ENCODE measurements around the gene IL17RC. TPM values are rescaled to one million over a fixed set of nuclear protein-coding genes. Genes with fewer than 3 reads are reported as not detected.

Gene IL17RC
- total RNA-seq, 1 experiment from 2014 or later, result 14.8 TPM

DNA sequence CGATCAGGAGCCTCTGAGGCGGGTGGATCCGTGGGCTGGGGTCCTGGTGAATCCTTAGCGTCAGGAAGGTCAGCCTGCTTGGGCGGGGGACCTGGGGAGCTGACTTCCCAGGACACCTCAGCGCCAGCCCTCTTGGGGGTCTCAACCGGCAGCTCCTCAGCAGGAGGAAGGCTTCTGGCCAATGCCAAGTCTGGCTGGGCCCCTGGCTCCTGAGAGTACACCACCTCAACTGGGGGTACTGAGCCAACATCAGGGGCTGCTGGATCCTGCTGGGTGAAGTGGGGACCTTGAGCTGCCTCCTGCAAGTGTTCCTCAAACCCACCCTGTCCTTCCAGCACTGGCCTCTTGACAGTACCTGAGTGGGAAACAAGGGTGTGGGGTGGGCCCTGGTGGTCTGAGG lies 32.2 kb downstream of the IL17RC start:
- H3K36me3 ChIP-seq, result peaks cover 4% of the 10 kb centered on the region; the same call in 1 of the 2 replicates
- no peak for DNase-seq
- H3K27me3 ChIP-seq, result no peaks in the 10 kb centered on the region
- no peak overlapping the region for H3K4me3 ChIP-seq
- H3K9me3 ChIP-seq, result no peaks in the 10 kb centered on the region

- DNase-seq, result no peak
- H3K36me3 ChIP-seq, result peaks cover 4% of the 10 kb centered on the region
- no peaks in the 10 kb centered on the region for H3K9me3 ChIP-seq
- H3K4me3 ChIP-seq, result no peak overlapping the region
- no peaks in the 10 kb centered on the region for H3K27me3 ChIP-seq
These were observed 32.7 kb downstream of the IL17RC start for GRCh38 chr3:9949626-9950025.

- Histone ChIP-seq H3K9me3 (no peaks in the 10 kb centered on the region), H3K4me3 (no peak overlapping the region), H3K27me3 (no peaks in the 10 kb centered on the region), H3K36me3 (peaks cover 4% of the 10 kb centered on the region)
- no peak for DNase-seq
These were observed 34.2 kb downstream of the IL17RC start for GRCh38 chr3:9951126-9951525.

DNA sequence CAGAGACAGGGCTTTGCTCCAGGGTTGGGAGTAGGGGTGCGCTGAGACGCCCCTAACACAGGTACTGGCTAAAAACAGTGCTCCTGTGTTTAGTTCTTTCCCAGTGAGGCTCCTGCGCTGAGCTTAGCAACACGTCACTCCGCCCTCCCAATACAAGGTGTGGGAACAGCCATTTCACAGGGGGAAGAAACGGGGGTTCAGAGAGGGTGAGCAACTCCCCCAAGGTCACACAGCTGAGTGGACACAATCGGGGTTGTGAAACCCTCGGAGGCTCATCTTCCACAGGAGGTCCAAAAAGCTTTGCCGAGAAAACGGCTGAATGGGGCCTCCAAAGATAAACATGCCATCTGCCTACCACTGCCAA lies 34.7 kb downstream of the IL17RC start:
- H3K27me3 ChIP-seq, result no peaks in the 10 kb centered on the region
- no peaks in the 10 kb centered on the region for H3K9me3 ChIP-seq
- H3K36me3 ChIP-seq, result peaks cover 4% of the 10 kb centered on the region
- H3K4me3 ChIP-seq, result no peak overlapping the region
- DNase-seq, result no peak

DNA sequence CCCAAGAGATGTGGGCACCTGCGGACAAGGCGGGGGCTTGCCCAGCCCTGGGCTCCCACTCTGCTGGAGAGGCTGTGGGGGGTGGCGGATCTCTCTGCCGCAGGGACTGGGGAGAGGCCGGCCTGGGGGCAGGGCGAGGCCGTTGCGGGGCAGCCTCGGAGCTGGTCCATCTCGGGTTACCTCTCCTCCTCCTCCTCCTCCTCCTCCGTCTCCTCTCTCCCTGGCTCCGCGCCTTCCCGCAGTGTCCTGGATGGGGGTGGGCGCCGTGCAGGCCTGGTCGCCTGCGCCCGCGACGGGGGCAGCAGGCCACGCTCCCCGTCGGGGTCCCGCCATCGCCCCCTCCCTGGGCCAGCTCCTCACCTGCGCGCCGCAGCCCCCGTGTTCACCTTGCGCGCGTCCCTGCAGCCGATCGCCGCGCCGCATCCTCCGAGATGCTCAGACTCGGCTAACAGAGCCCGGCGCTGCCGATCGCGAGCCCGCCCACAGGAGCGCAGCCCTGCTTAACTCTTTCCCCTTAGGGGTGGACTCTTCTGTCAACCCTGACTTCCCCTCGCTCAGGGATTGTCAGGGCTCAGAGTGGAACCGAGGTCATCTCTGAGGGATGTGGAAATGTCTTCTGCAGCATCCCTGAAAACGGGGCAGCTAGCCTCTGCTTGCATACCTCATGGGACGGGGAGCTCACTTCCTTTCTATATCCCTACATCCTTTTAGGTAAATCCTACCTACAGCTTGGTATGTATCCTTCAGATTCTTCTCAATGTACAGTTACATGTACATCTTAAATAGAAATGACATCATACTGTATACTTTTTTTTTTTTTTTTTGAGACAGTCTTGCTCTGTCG lies 35.3 kb downstream of the IL17RC start, which contains the start of gene PRRT3:
PRRT3 (minus strand) TSS at position 447 of the 844 bp plus-strand sequence. CDS start 2,293 bp downstream, outside the sequence.
- no peak for DNase-seq
- Histone ChIP-seq H3K36me3 (peaks cover 4% of the 10 kb centered on the region), H3K9me3 (no peaks in the 10 kb centered on the region), H3K27me3 (no peaks in the 10 kb centered on the region), H3K4me3 (no peak within 1 kb of the TSS)

GRCh38 chr3:9955067-9955502 lies 38.2 kb downstream of the IL17RC start:
- no peaks in the 10 kb centered on the region; the same call in 1 of the 2 replicates for H3K36me3 ChIP-seq
- no peak overlapping the region for H3K4me3 ChIP-seq
- DNase-seq, result no peak
- H3K9me3 ChIP-seq, result no peaks in the 10 kb centered on the region
- no peaks in the 10 kb centered on the region for H3K27me3 ChIP-seq

DNA sequence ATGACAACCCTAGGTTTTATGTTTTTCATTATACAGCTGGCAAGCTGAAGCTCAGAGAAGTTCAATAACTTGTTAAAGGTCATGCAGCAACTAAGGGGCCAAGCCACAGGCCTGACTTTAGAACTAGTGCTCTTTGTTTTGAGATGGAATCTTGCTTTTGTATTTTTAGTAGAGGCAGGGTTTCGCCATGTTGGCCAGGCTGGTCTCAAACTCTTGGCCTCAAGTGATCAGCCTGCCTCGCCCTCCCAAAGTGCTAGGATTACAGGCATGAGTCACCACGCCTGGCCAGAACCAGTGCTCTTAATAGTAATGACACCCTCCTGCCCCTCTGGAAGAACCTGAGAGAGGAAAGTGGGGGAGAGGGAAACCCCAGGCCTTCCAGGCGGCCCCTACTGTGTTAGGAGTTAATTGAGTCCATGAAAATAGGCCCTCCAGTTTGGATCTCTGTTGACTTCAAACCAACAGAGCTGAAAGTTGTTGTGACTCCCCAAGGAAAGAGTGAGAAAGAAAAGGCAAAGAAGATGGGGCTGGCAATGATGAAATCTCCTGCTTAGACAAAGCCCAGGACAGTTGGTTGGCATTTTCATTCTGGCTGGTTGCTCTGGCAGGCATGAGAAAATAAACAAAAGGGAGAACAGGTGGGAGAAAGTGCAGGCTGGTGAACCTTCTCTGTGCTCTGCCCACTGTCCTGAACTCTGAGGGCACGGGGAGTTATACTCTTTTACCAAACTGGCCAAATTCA lies 38.9 kb downstream of the IL17RC start:
- peak; percentile 38 for DNase-seq
- Histone ChIP-seq H3K4me3 (no peak overlapping the region), H3K9me3 (no peaks in the 10 kb centered on the region), H3K36me3 (no peaks in the 10 kb centered on the region; the same call in 1 of the 2 replicates), H3K27me3 (no peaks in the 10 kb centered on the region)

DNA sequence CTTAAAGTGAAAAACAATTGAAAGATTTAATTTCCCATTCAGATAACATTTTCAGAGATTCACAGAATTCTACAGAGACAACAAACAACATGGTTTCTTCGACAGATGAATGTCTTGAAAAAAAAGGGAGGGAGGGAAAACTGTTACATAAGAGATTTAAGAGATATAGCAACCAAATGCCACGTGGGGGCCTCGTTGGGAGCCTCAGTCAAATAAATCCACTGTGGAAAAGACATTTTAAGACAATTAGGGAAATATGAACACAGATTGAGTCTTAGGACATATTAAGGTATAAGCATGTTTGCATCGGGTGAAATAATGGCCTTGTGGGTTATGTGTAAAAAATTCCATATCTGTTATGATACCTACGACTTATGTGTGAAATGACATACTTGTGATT lies 40.3 kb downstream of the IL17RC start:
- no peaks in the 10 kb centered on the region for H3K9me3 ChIP-seq
- H3K36me3 ChIP-seq, result peaks cover 3% of the 10 kb centered on the region
- no peak overlapping the region for H3K4me3 ChIP-seq
- no peaks in the 10 kb centered on the region for H3K27me3 ChIP-seq
- no peak for DNase-seq

DNA sequence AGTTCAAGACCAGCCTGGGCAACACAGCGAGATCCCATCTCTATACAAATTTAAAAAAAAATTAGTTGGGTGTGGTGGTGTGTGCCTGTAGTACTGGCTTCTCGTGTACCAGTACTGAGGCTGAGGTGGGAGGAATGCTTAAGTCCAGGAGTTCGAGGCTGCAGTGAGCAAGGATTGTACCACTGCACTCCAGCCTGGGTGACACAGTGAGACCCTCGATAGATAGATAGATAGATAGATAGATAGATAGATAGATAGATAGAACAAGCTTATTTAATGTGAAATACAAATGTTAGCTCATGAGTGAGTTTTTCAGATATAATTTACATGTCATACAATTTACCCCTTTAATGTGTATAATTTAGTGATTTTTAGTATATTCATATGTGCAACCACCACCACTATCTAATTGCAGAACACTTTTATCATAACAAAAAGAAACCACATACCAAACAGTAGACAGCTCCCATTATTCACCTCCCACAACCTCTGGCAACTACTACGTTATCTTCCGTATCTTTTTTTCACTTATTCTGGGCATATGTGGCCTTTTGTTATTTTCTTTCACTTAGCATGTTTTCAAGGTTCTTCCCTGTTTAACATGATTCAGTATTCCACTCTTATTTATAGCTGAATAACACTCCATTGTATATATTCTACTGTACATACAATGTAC lies 48.4 kb downstream of the IL17RC start:
- H3K27me3 ChIP-seq, result no peaks in the 10 kb centered on the region
- no peaks in the 10 kb centered on the region for H3K9me3 ChIP-seq
- peaks cover 21% of the 10 kb centered on the region for H3K36me3 ChIP-seq
- DNase-seq, result no peak
- no peak overlapping the region for H3K4me3 ChIP-seq

DNA sequence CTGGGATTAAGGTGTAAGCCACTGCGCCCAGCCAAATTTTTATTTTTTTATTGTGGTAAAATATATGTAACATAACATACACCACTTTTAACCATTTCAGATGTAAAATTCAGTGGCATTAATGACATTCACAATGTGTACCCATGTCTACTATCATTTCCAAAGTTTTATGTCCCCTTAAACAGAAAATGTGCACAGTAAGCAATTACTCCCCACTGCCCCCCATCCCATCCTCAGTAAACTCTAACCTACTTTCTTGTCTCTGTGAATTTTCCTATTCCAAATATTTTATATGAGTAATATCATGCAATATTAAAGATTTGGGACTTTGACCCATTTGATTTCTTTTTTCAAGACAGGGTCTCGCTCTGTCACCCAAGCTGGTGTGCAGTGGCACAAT lies 49.9 kb downstream of the IL17RC start:
- Histone ChIP-seq H3K4me3 (no peak overlapping the region), H3K36me3 (peaks cover 27% of the 10 kb centered on the region), H3K9me3 (no peaks in the 10 kb centered on the region), H3K27me3 (no peaks in the 10 kb centered on the region)
- no peak for DNase-seq

DNA sequence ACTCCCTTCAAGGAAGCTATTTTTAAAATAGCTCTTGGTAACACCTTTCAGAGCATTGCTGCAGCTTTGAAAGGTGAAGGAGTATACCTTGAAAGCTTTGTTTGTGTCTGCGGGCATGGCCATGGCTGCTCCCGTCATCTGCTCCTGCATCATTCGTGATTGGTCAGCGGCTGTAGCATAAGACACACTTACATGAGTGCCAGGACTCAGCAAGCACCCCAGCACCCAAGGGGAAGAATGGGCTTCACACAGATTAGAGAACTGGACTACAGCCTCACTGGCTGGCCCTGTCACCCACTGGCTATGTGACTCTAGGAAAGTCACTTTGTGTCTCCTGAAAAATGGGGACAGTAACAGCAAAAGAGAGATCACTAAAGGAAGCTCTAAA lies 52.7 kb downstream of the IL17RC start:
- Histone ChIP-seq H3K4me3 (no peak overlapping the region), H3K36me3 (peaks cover 30% of the 10 kb centered on the region)
- DNase-seq, result no peak

GRCh38 chr3:9970020-9970652 lies 53.2 kb downstream of the IL17RC start:
- peak; percentile 13 for DNase-seq
- H3K9me3 ChIP-seq, result no peaks in the 10 kb centered on the region
- peaks cover 30% of the 10 kb centered on the region for H3K36me3 ChIP-seq
- H3K27me3 ChIP-seq, result no peaks in the 10 kb centered on the region
- no peak overlapping the region for H3K4me3 ChIP-seq

More for the DNA sequence above, 52.7 kb downstream of the IL17RC start:
- Histone ChIP-seq H3K9me3 (no peaks in the 10 kb centered on the region), H3K27me3 (no peaks in the 10 kb centered on the region)

- H3K9me3 ChIP-seq, result no peaks in the 10 kb centered on the region
- peaks cover 8% of the 10 kb centered on the region; the same call in 1 of the 2 replicates for H3K36me3 ChIP-seq
- DNase-seq, result peak; percentile 83
- H3K27me3 ChIP-seq, result no peaks in the 10 kb centered on the region
- H3K4me3 ChIP-seq, result no peak overlapping the region
These were observed 60.1 kb downstream of the IL17RC start for GRCh38 chr3:9976721-9977709.

GRCh38 chr3:9978710-9979305 lies 61.9 kb downstream of the IL17RC start:
- H3K36me3 ChIP-seq, result peaks cover 2% of the 10 kb centered on the region; the same call in 1 of the 2 replicates
- no peak for DNase-seq
- H3K9me3 ChIP-seq, result no peaks in the 10 kb centered on the region
- no peaks in the 10 kb centered on the region for H3K27me3 ChIP-seq
- H3K4me3 ChIP-seq, result no peak overlapping the region

DNA sequence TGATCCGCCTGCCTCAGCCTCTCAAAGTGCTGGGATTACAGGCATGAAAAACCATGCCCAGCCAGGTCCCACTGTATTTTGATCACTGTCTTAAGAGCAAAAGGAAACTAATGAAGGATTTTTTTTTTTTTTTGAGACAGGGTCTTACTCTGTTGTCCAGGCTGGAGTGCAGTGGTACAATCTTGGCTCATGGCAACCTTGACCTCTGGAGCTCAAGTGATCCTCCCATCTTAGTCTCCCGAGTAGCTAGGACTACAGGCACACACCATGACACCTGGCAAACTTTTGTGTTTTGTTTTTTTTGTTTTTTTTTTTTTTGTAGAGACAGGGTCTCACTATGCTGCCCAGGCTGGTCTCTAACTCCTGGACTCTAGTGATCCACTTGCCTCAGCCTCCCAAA lies 63.4 kb downstream of the IL17RC start:
- peaks cover 2% of the 10 kb centered on the region; the same call in 1 of the 2 replicates for H3K36me3 ChIP-seq
- H3K4me3 ChIP-seq, result no peak overlapping the region
- no peaks in the 10 kb centered on the region for H3K9me3 ChIP-seq
- no peaks in the 10 kb centered on the region for H3K27me3 ChIP-seq
- DNase-seq, result no peak

All from MG63 (cell line).